Nephron (organoid): ENCODE results near the gene LIX1L.
"Not testable (repeated sequence)": the region's sequence is repeated elsewhere in the genome, so short reads cannot be mapped to it uniquely, and the experiment has no call there.

Experiments
- H3K27ac Mint-ChIP-seq, 3 experiments: 2 replicates each; pipeline ENCODE4 v1.8.0; 2020; ENCODE audit warnings: mixed read lengths in 3 of 3, mild to moderate bottlenecking in 2 of 3, moderate library complexity in 1 of 3
- H3K27me3 Mint-ChIP-seq: 2 replicates; pipeline ENCODE4 v1.8.0; 2021; ENCODE audit warnings: low read depth, mild to moderate bottlenecking, moderate library complexity, mixed read lengths
- H3K36me3 Mint-ChIP-seq: 2 replicates; pipeline ENCODE4 v1.8.0; 2020; ENCODE audit warnings: low read depth, mixed read lengths
- H3K4me1 Mint-ChIP-seq: 2 replicates; pipeline ENCODE4 v1.8.0; 2020; ENCODE audit warnings: mixed read lengths
- H3K4me3 Mint-ChIP-seq, 3 experiments: 2 replicates each; pipeline ENCODE4 v1.8.0; 2020; ENCODE audit warnings: mild to moderate bottlenecking in 3 of 3, mixed read lengths in 3 of 3, moderate library complexity in 2 of 3
- H3K9me3 Mint-ChIP-seq: 2 replicates; pipeline ENCODE4 v1.8.0; 2020; ENCODE audit warnings: mixed read lengths
- TF ChIP-seq, protein P1 (sequence below), 3 experiments: fragments of 200-600 bp; sonication (generic); IDR thresholded peaks; one replicate each; pipeline ENCODE4 v1.5.0; 2021; ENCODE audit warnings: antibody characterized with exemption in 3 of 3; ENCODE audit not compliant: unreplicated experiment in 3 of 3

The LIX1L gene

GRCh38 chr1:145927063-145927886 lies 30.5 kb downstream of the LIX1L start, which contains the start of gene RBM8A:
RBM8A (minus strand) TSS chr1:145927484; CDS start chr1:145927426, 58 bp downstream.
- peak within 1 kb of the TSS in 2 of 3 experiments; percentile 83 to 88 for H3K4me3 Mint-ChIP-seq

DNA sequence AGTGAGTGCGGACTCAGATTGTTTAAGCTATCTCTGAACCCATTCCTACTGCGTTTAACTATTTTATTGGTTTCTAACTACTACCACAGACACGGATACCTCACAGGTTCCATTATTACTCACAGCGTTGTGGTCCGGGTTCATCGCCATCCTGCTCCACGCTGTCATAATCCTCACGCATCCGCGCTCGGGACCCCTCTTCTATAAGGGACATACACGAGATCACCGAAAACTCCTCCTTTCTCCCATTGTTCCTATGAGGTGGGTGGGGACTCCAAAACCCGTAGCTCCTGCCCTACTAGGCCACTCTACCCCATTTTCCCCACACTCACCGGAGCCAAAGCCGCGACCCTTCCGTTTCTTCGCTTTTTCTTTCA lies 31.1 kb downstream of the LIX1L start:
- Mint-ChIP-seq H3K36me3 (peaks cover 13% of the 10 kb centered on the region), H3K4me1 (peaks cover 12% of the 10 kb centered on the region), H3K27ac (no peak overlapping the region), H3K4me3 (no peak overlapping the region), H3K27me3 (no peaks in the 10 kb centered on the region), H3K9me3 (no peaks in the 10 kb centered on the region)
- TF ChIP-seq, protein P1, sequence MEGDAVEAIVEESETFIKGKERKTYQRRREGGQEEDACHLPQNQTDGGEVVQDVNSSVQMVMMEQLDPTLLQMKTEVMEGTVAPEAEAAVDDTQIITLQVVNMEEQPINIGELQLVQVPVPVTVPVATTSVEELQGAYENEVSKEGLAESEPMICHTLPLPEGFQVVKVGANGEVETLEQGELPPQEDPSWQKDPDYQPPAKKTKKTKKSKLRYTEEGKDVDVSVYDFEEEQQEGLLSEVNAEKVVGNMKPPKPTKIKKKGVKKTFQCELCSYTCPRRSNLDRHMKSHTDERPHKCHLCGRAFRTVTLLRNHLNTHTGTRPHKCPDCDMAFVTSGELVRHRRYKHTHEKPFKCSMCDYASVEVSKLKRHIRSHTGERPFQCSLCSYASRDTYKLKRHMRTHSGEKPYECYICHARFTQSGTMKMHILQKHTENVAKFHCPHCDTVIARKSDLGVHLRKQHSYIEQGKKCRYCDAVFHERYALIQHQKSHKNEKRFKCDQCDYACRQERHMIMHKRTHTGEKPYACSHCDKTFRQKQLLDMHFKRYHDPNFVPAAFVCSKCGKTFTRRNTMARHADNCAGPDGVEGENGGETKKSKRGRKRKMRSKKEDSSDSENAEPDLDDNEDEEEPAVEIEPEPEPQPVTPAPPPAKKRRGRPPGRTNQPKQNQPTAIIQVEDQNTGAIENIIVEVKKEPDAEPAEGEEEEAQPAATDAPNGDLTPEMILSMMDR (IDR thresholded peaks at IDR 0.05; ENCODE audit: unreplicated experiment in 3 of 3), result no peak

More at GRCh38 chr1:145927063-145927886, 30.5 kb downstream of the LIX1L start, which contains the start of gene RBM8A:
- peaks cover 12% of the 10 kb centered on the region for H3K4me1 Mint-ChIP-seq
- H3K9me3 Mint-ChIP-seq, result no peaks in the 10 kb centered on the region
- H3K27me3 Mint-ChIP-seq, result no peaks in the 10 kb centered on the region
- H3K27ac Mint-ChIP-seq, result peak within 1 kb of the TSS in 2 of 3 experiments; percentile 89 to 96
- TF ChIP-seq, protein P1 (IDR thresholded peaks at IDR 0.05; ENCODE audit: unreplicated experiment in 3 of 3), result peak; percentile 48 to 72 (median 61)
- H3K36me3 Mint-ChIP-seq, result peaks cover 15% of the 10 kb centered on the region

- peaks cover 8% of the 10 kb centered on the region for H3K36me3 Mint-ChIP-seq
- no peak overlapping the region for H3K27ac Mint-ChIP-seq
- peaks cover 23% of the 10 kb centered on the region for H3K4me1 Mint-ChIP-seq
- no peaks in the 10 kb centered on the region for H3K9me3 Mint-ChIP-seq
- no peaks in the 10 kb centered on the region for H3K27me3 Mint-ChIP-seq
- TF ChIP-seq, protein P1 (IDR thresholded peaks at IDR 0.05; ENCODE audit: unreplicated experiment in 3 of 3), result no peak
- H3K4me3 Mint-ChIP-seq, result peak overlapping the region in 1 of 3 experiments; percentile 52
These were observed 35.6 kb downstream of the LIX1L start for GRCh38 chr1:145922266-145922665.

DNA sequence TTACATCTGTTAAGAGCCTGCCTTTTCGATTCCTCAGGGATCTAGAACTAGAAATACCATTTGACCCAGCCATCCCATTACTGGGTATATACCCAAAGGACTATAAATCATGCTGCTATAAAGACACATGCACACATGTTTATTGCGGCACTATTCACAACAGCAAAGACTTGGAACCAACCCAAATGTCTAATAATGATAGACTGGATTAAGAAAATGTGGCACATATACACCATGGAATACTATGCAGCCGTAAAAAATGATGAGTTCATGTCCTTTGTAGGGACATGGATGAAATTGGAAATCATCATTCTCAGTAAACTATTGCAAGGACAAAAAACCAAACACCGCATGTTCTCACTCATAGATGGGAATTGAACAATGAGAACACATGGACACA lies 37.5 kb downstream of the LIX1L start:
- Mint-ChIP-seq H3K4me3 (peak overlapping the region; percentile 92 to 98 (median 97)), H3K36me3 (peaks cover 24% of the 10 kb centered on the region), H3K27ac (peak overlapping the region in 2 of 3 experiments; percentile 97 to 99), H3K4me1 (peaks cover 21% of the 10 kb centered on the region)
- not testable (repeated sequence) for H3K9me3 Mint-ChIP-seq, H3K27me3 Mint-ChIP-seq

DNA sequence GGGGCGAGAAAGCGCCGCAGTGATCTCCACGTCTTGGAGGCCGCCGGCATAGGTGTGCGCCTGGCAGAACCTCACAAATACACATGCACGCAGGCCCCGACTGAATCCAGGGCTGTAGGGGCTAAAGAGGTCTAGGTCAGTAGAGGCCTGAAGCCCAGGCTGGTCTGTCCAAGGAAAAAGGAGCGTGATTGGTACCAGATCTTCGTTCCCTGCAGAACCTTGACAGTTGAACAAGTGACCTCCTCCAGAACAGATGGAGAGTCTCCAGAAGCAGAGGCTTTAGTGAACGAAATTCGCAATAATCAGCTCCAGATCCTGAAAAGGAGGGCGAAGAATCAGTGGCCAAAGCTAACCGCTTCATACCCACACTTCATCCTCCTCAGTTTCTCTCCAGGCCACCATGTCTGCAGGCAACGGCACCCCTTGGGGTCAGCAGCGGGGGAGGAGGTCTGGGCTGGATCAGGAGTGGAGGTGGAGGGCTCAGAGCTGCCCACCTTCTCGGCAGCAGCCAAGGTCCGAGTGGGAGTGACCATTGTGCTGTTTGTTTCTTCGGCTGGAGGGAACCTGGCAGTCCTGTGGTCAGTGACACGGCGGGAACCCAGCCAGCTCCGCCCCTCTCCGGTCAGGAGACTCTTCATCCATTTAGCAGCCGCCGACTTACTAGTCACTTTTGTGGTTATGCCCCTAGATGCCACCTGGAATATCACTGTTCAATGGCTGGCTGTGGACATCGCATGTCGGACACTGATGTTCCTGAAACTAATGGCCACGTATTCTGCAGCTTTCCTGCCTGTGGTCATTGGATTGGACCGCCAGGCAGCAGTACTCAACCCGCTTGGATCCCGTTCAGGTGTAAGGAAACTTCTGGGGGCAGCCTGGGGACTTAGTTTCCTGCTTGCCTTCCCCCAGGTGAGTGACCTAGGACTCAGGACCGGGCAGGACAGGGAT lies 38.6 kb downstream of the LIX1L start:
- Mint-ChIP-seq H3K27me3 (no peaks in the 10 kb centered on the region), H3K4me3 (peak overlapping the region; percentile 92 to 98 (median 97)), H3K4me1 (peaks cover 21% of the 10 kb centered on the region), H3K27ac (peak overlapping the region; percentile 97 to 99 (median 99)), H3K9me3 (no peaks in the 10 kb centered on the region), H3K36me3 (peaks cover 32% of the 10 kb centered on the region)
- TF ChIP-seq, protein P1 (IDR thresholded peaks at IDR 0.05; ENCODE audit: unreplicated experiment in 3 of 3), result no peak
